K562 (cell line): ENCODE data around the gene DSG2. TPM values are rescaled to one million over a fixed set of nuclear protein-coding genes. Genes with fewer than 3 reads are reported as not detected.
A peak's percentile ranks its signal among the peaks of the same experiment; 100 is the strongest.

Source experiments
- ATAC-seq: fragments of 200-7000 bp; cut with Tn5 transposase; 3 replicates; pipeline ENCODE4 v1.9.1; 2020; ENCODE audit warnings: moderate library complexity
- BruUV-seq: library from RNA; stranded (reverse); fragments of 400-500 nt; replicated peaks from 2 replicates; lab custom pipeline; 2021; lab: Mats Ljungman, UMichigan
- CTCF ChIA-PET: fragments of 300-600 bp; formaldehyde crosslinking; extraction: SDS; loops from one replicate; lab custom pipeline; 2021; ENCODE audit warnings: low intra/inter-chr PET ratio; lab: Yijun Ruan, JAX
- POLR2A ChIA-PET: fragments of 300-600, 350-650 bp; sonication (Branson Sonifier 250); formaldehyde crosslinking; extraction: SDS; loops from one replicate; lab custom pipeline; 2021; ENCODE audit warnings: antibody characterized with exemption, inconsistent platforms; lab: Yijun Ruan, JAX
- DNase-seq, 4 experiments: peaks; one replicate each; pipeline versions ENCODE4 v3.0.0 to v3.0.0-alpha.2; 2011 to 2018; ENCODE audit warnings: low spot score in 3 of 4, mixed read lengths in 3 of 4; ENCODE audit errors: extremely low read depth in 1 of 4
- FAIRE-seq: peaks from 2 replicates; lab custom pipeline; 2011; peaks lifted over from hg19 to GRCh38; lab: Jason Lieb, UNC
- H2AFZ ChIP-seq: 2 replicates; pipeline ENCODE4 v1.6.0; 2011; ENCODE audit warnings: low read depth, low read length, control low read depth, inconsistent platforms
- H3K27ac ChIP-seq: fragments of 200-600 bp; 3 replicates; pipeline ENCODE4 v1.8.0; 2011; ENCODE audit warnings: low read depth, mild to moderate bottlenecking, control low read depth, inconsistent platforms, low read length, moderate library complexity, mixed read lengths; ENCODE audit errors: extremely low read depth
- H3K27me3 ChIP-seq, 2 experiments: fragments of 300-600 bp in 1 of 2; 2 replicates in 1 of 2; 3 replicates in 1 of 2; pipeline versions ENCODE4 v1.6.0 to v1.8.0; 2011; ENCODE audit warnings: inconsistent platforms in 2 of 2, low read length in 2 of 2, mild to moderate bottlenecking in 1 of 2, mixed read lengths in 1 of 2, moderate library complexity in 1 of 2; ENCODE audit not compliant: control insufficient read depth in 2 of 2, insufficient read depth in 2 of 2
- H3K36me3 ChIP-seq: fragments of 300-600 bp; 3 replicates; pipeline ENCODE4 v1.8.0; 2011; ENCODE audit warnings: mild to moderate bottlenecking, low read length, inconsistent platforms; ENCODE audit not compliant: control insufficient read depth, insufficient read depth
- H3K4me1 ChIP-seq, 2 experiments: fragments of 200-600 bp in 1 of 2; replicated peaks in 1 of 2; 2 replicates in 1 of 2; 3 replicates in 1 of 2; pipeline versions ENCODE4 v1.5.1 to v1.8.0; 2011; ENCODE audit warnings: inconsistent platforms in 2 of 2, low read length in 2 of 2, mild to moderate bottlenecking in 1 of 2, mixed read lengths in 1 of 2, moderate library complexity in 1 of 2; ENCODE audit not compliant: control insufficient read depth in 2 of 2, insufficient read depth in 2 of 2
- H3K4me2 ChIP-seq: 2 replicates; pipeline ENCODE4 v1.6.1; 2011; ENCODE audit warnings: low read length, control low read depth, inconsistent platforms, mixed read lengths; ENCODE audit not compliant: insufficient read depth
- H3K4me3 ChIP-seq: fragments of 200-600 bp; sonication (generic), shearing (Covaris generic); 2 replicates; pipeline ENCODE4 v1.5.1; 2016; ENCODE audit warnings: control low read depth, inconsistent platforms
- H3K79me2 ChIP-seq: fragments of 200-600 bp; 3 replicates; pipeline ENCODE4 v1.8.0; 2011; ENCODE audit warnings: low read length, inconsistent platforms; ENCODE audit not compliant: control insufficient read depth, insufficient read depth
- H3K9ac ChIP-seq, 2 experiments: 2 replicates each; pipeline versions ENCODE4 v1.6.0 to v1.6.1; 2011; ENCODE audit warnings: low read depth in 2 of 2, low read length in 2 of 2, control low read depth in 1 of 2, inconsistent platforms in 1 of 2, mild to moderate bottlenecking in 1 of 2, mixed read lengths in 1 of 2; ENCODE audit not compliant: insufficient read depth in 1 of 2
- H3K9me1 ChIP-seq: one replicate; pipeline ENCODE4 v1.6.0; 2011; ENCODE audit warnings: inconsistent platforms, mild to moderate bottlenecking, low read length, moderate library complexity; ENCODE audit not compliant: control insufficient read depth, insufficient read depth
- H3K9me3 ChIP-seq: replicated peaks from 2 replicates; pipeline ENCODE4 v1.5.1; 2011; ENCODE audit warnings: low read depth, low read length, inconsistent platforms; ENCODE audit not compliant: control insufficient read depth, insufficient read depth
- H4K20me1 ChIP-seq: replicated peaks from 2 replicates; pipeline ENCODE4 v1.6.1; 2011; ENCODE audit warnings: low read length, inconsistent platforms, mixed read lengths; ENCODE audit not compliant: control insufficient read depth, insufficient read depth
- E2F8 ChIP-seq: fragments of 450-650 bp; IDR thresholded peaks from 2 replicates; pipeline ENCODE4 v1.7.1; 2018; ENCODE audit warnings: mild to moderate bottlenecking, low read depth; ENCODE audit not compliant: partially characterized antibody
- ETV6 ChIP-seq, 3 experiments: fragments of 150-350 bp in 1 of 3; sonication (generic) in 1 of 3; formaldehyde crosslinking in 1 of 3; IDR thresholded peaks; 2 replicates each; pipeline versions ENCODE4 v1.6.1 to v1.8.0; 2014 to 2022; ENCODE audit warnings: borderline replicate concordance in 2 of 3, low read depth in 2 of 3, antibody characterized with exemption in 1 of 3, low read length in 1 of 3, mild to moderate bottlenecking in 1 of 3, missing genetic modification reagents in 1 of 3
- EZH2 ChIP-seq: IDR thresholded peaks from 2 replicates; pipeline ENCODE4 v1.6.1; 2012; ENCODE audit warnings: low read depth, mild to moderate bottlenecking, inconsistent platforms, low read length, borderline replicate concordance
- NRF1 ChIP-seq, 2 experiments: fragments of 450-650 bp; IDR thresholded peaks in 1 of 2; conservative IDR thresholded peaks in 1 of 2; 2 replicates each; pipeline ENCODE4 v1.6.1; 2014; ENCODE audit warnings: mild to moderate bottlenecking in 2 of 2
- ZNF764 ChIP-seq: fragments of 250-450 bp; sonication (Bioruptor Pico); IDR thresholded peaks from 2 replicates; pipeline ENCODE4 v1.4.0; 2020; ENCODE audit warnings: low read depth, mild to moderate bottlenecking, moderate library complexity
- WGBS: fragments of 100-300 bp; shearing (Covaris generic); methylation state at CpG from one replicate; pipeline ENCODE4 v1.1.6; 2016; ENCODE audit warnings: low coverage, mixed read lengths; ENCODE audit not compliant: insufficient coverage; ENCODE audit errors: missing lambda C conversion rate; 5-methylcytosine and 5-hydroxymethylcytosine counted together
- in situ Hi-C: fragments of 300-500 bp; cut with MboI; formaldehyde crosslinking; loops from 4 replicates; pipeline ENCODE4 v1.15.0; 2018; ENCODE audit warnings: inconsistent platforms, mixed read lengths
- intact Hi-C: fragments of 100-400 bp; cut with micrococcal nuclease; formaldehyde crosslinking; loops from 2 replicates; pipeline ENCODE4 v1.14.2; 2022
- polyA plus RNA-seq, 8 experiments: library from polyadenylated mRNA; depleted of rRNA in 4 of 8; stranded (reverse) in 5 of 8; unstranded in 3 of 8; fragments of >200 nt; fragmentation: Nextera tagmentation in 2 of 8; fragmentation: Illumina TruSeq in 1 of 8; extraction: Ambion mirVana in 2 of 8; extraction: Trizol in 1 of 8; gene quantifications; 2 replicates each; pipeline versions ENCODE4 v1.2.1 to v1.2.3, GENCODE V29; 2011 to 2014; ENCODE audit warnings: inconsistent platforms in 1 of 8, missing spikeins in 1 of 8
- total RNA-seq, 7 experiments: library from RNA; depleted of rRNA in 6 of 7; stranded (reverse); fragments of >200 nt in 6 of 7; fragmentation: Illumina TruSeq in 2 of 7; extraction: Trizol in 2 of 7; gene quantifications; 2 replicates each; pipeline versions ENCODE4 v1.2.1 to v1.2.3, GENCODE V29; 2011 to 2021; ENCODE audit warnings: low replicate concordance in 1 of 7
- TF ChIP-seq, protein P1 (sequence below): sonication (generic); formaldehyde crosslinking; IDR thresholded peaks from 2 replicates; pipeline ENCODE4 v1.8.0; 2023; ENCODE audit warnings: missing genetic modification reagents, mild to moderate bottlenecking, borderline replicate concordance

DSG2 gene
- total and polyA plus RNA-seq, 9 of the 15 experiments (the other 6 are each of a cell fraction or from before 2014, with no cell fraction given) = 16.9 to 68.6 (median 41.3) TPM

- Histone ChIP-seq H3K79me2 (no peaks in the 10 kb centered on the region), H3K4me3 (no peak overlapping the region), H3K4me2 (no peak overlapping the region), H2AFZ (no peak overlapping the region), H3K4me1 (no peaks in the 10 kb centered on the region), H3K36me3 (no peaks in the 10 kb centered on the region), H3K27ac (no peak overlapping the region), H3K27me3 (peaks cover 19 to 21% of the 10 kb centered on the region in 2 experiments; a peak in 4 of 5 replicates), H3K9me1 (no peaks in the 10 kb centered on the region), H3K9ac (no peak overlapping the region), H4K20me1 (no peaks in the 10 kb centered on the region), H3K9me3 (no peaks in the 10 kb centered on the region)
- intact Hi-C loops = no loop called here
- ChIA-PET POLR2A (no interaction called here), CTCF (no interaction called here)
- no TSS peak for BruUV-seq
- WGBS = 13% methylated on average over 10 of the region's 10 CpGs
- ATAC-seq (no peak), DNase-seq (no peak), FAIRE-seq (peak; percentile 23)
- TF ChIP-seq NRF1 (conservative IDR thresholded peaks at IDR 0.05 in 1 of 2, IDR thresholded peaks at IDR 0.05 in 1 of 2) = peak; percentile 59 to 61
- TF ChIP-seq ZNF764 (CRISPR knock-in tag) = no peak
- in situ Hi-C loops = no loop called here
These were observed 19.3 kb upstream of the DSG2 start for GRCh38 chr18:31478688-31479087.

DNA sequence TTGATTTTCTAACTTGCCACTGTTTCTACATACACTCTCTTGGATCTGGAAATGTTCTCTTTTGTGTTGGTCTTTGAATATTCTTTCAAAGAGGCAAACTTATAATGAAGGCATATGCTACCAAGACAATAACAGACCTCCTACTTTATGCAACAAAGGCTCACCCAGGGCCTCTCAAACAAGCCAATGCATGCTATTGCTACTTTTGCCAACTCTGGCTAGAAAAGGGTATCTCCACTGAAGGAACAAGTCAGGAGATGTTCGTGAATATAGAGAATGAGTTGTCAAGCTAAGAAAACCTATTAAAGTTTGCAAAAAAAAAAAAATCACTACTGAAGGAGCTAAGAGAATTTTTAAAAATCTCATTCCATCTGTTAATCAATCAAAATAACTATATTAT is 15.9 kb upstream of the DSG2 start:
- intact Hi-C loops = no loop called here
- ChIA-PET CTCF (no interaction called here), POLR2A (interaction anchor here (0.7 to 1.7 kb wide), 2 partner anchors 8 to 10 kb away, joined by 4 read pairs; no protein-coding TSS in a partner anchor)
- Histone ChIP-seq H3K9ac (no peak overlapping the region), H3K27me3 (peaks cover 8 to 16% of the 10 kb centered on the region in 2 experiments; a peak in 4 of 5 replicates), H3K79me2 (no peaks in the 10 kb centered on the region), H3K9me1 (no peaks in the 10 kb centered on the region), H3K4me2 (no peak overlapping the region), H2AFZ (no peak overlapping the region), H3K4me1 (0 out of 5 replicates have a peak, but pooled peaks cover 0 to 5% of the 10 kb centered on the region in 2 experiments), H3K4me3 (no peak overlapping the region), H4K20me1 (no peaks in the 10 kb centered on the region), H3K9me3 (no peaks in the 10 kb centered on the region), H3K27ac (no peak overlapping the region), H3K36me3 (no peaks in the 10 kb centered on the region)
- FAIRE-seq (no peak), ATAC-seq (no peak), DNase-seq (no peak)
- no TSS peak for BruUV-seq
- 7% methylated on average over 1 of the region's 1 CpG for WGBS
- in situ Hi-C loops = no loop called here
- TF ChIP-seq, protein P1, sequence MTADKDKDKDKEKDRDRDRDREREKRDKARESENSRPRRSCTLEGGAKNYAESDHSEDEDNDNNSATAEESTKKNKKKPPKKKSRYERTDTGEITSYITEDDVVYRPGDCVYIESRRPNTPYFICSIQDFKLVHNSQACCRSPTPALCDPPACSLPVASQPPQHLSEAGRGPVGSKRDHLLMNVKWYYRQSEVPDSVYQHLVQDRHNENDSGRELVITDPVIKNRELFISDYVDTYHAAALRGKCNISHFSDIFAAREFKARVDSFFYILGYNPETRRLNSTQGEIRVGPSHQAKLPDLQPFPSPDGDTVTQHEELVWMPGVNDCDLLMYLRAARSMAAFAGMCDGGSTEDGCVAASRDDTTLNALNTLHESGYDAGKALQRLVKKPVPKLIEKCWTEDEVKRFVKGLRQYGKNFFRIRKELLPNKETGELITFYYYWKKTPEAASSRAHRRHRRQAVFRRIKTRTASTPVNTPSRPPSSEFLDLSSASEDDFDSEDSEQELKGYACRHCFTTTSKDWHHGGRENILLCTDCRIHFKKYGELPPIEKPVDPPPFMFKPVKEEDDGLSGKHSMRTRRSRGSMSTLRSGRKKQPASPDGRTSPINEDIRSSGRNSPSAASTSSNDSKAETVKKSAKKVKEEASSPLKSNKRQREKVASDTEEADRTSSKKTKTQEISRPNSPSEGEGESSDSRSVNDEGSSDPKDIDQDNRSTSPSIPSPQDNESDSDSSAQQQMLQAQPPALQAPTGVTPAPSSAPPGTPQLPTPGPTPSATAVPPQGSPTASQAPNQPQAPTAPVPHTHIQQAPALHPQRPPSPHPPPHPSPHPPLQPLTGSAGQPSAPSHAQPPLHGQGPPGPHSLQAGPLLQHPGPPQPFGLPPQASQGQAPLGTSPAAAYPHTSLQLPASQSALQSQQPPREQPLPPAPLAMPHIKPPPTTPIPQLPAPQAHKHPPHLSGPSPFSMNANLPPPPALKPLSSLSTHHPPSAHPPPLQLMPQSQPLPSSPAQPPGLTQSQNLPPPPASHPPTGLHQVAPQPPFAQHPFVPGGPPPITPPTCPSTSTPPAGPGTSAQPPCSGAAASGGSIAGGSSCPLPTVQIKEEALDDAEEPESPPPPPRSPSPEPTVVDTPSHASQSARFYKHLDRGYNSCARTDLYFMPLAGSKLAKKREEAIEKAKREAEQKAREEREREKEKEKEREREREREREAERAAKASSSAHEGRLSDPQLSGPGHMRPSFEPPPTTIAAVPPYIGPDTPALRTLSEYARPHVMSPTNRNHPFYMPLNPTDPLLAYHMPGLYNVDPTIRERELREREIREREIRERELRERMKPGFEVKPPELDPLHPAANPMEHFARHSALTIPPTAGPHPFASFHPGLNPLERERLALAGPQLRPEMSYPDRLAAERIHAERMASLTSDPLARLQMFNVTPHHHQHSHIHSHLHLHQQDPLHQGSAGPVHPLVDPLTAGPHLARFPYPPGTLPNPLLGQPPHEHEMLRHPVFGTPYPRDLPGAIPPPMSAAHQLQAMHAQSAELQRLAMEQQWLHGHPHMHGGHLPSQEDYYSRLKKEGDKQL (CRISPR knock-in tag) = no peak
- no peak for TF ChIP-seq EZH2
- no peak for TF ChIP-seq E2F8
- no peak for TF ChIP-seq ETV6 (IDR thresholded peaks at IDR 0.05; ENCODE audit: borderline replicate concordance in 1 of 2, low read depth in 2 of 2, low read length in 1 of 2)
- no peak for TF ChIP-seq ETV6 (CRISPR knock-in tag; IDR thresholded peaks at IDR 0.05; ENCODE audit: borderline replicate concordance)
